Fibroblast of villous mesenchyme (primary cell): ENCODE data around the gene KHDC4. TPM values are rescaled to one million over a fixed set of nuclear protein-coding genes. Genes with fewer than 3 reads are reported as not detected.

Experiments used
- DNase-seq: peaks from one replicate; pipeline ENCODE4 v3.0.0-alpha.2; 2010; ENCODE audit warnings: low read depth
- H3K4me3 ChIP-seq: 2 replicates; pipeline ENCODE4 v1.5.1; 2011; ENCODE audit warnings: low read depth, mild to moderate bottlenecking, low read length
- total RNA-seq: library from RNA; depleted of rRNA; stranded (reverse); fragments of >200 nt; gene quantifications from 2 replicates; pipeline ENCODE4 v1.2.3, GENCODE V29; 2012
- TF ChIP-seq, protein P1 (sequence below): IDR thresholded peaks from 2 replicates; pipeline ENCODE4 v1.5.1; 2012; ENCODE audit warnings: low read depth, mild to moderate bottlenecking, low read length; ENCODE audit not compliant: insufficient read depth

Gene KHDC4
- total RNA-seq, 1 donor, result 42.7 TPM

DNA sequence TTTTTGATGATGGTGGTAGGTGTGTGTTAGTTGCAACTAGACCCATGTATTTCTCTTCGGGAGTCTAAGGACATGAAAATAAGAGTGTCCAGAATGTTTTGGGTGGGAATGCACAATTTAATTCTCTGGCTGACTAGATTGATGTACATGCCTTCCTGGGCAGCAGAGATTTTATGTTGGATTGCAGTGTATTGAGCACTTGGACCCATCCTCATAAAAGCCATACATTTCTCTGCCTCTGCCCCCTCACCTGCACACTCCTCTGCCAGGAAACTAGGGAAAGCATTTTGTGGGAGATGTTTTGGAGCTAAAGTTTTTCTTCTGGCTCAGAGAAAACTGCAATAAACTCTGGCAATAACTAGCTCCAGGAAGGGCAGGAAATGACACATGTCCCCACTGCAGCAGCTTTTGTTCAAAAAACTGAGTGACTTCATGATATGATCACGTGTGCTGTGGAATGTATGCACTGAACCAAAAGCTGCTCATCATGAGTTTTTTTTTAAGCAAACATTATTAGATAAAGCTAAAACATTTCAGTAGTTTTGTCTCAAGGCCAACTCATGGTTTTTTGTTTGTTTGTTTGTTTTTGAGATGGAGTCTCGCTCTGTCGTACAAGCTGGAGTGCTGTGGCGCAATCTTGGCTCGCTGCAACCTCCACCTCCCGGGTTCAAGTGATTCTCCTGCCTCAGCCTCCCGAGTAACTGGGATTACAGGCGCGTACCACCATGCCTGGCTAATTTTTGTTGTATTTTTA lies 40.6 kb downstream of the KHDC4 start:
- H3K4me3 ChIP-seq, result no peak overlapping the region
- peak; percentile 83 for DNase-seq
- TF ChIP-seq, protein P1, sequence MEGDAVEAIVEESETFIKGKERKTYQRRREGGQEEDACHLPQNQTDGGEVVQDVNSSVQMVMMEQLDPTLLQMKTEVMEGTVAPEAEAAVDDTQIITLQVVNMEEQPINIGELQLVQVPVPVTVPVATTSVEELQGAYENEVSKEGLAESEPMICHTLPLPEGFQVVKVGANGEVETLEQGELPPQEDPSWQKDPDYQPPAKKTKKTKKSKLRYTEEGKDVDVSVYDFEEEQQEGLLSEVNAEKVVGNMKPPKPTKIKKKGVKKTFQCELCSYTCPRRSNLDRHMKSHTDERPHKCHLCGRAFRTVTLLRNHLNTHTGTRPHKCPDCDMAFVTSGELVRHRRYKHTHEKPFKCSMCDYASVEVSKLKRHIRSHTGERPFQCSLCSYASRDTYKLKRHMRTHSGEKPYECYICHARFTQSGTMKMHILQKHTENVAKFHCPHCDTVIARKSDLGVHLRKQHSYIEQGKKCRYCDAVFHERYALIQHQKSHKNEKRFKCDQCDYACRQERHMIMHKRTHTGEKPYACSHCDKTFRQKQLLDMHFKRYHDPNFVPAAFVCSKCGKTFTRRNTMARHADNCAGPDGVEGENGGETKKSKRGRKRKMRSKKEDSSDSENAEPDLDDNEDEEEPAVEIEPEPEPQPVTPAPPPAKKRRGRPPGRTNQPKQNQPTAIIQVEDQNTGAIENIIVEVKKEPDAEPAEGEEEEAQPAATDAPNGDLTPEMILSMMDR, result no peak

DNA sequence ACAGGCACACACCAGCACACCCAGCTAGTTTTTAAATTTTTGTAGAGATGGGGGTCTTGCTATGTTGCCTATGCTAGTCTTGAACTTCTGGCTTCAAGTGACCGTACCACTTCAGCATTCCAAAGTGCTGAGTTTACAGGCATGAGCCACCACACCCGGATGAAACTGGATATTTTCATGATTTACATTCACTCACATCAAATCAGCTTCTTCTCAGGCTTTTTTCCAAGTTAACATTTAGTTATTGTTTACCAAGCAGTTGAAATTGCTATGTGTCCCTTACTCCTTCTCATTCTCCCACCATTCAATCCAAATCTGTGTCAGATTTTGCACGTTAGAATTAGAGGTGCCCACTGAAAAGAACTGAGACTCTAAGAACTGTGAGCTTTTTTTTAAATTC lies 41.4 kb downstream of the KHDC4 start:
- TF ChIP-seq, protein P1, result no peak
- peak; percentile 69 for DNase-seq
- H3K4me3 ChIP-seq, result no peak overlapping the region

DNA sequence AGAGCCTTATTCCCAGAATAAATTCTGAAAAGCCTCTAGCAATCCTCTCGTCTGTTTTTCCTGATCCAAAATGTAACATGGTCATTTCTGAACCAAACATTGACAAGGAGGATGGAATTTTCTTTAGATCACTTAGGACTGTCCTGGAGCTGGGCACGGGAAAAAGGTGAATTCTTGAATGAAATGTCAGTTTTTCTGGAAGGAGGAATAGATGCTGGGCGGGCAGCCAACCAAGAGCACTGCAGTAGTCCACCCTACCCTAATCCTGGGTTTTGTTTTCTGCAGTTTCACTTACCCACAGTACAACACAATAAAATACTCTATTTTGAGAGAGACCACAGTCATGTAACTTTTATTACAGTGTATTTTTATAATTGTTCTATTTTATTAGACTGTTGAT lies 44.0 kb downstream of the KHDC4 start:
- TF ChIP-seq, protein P1, result no peak
- no peak overlapping the region for H3K4me3 ChIP-seq
- DNase-seq, result no peak

DNA sequence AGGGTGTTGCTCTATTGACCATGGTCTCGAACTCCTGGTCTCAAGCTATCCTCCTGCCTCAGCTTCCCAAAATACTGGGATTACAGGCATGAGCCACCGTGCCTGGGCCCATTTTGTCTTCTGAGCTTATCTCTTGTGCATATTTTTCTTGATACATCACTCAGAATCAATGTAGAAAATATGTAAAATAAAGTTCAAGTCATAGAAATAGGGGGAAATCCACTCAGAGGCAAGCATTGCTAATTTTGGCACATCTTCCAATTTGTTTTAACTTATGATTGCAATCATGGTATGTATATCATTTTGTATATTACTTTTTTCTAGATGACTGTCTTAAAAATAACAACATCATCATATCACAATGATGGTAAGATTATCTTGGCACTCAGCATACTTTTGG lies 44.6 kb downstream of the KHDC4 start:
- no peak for DNase-seq
- TF ChIP-seq, protein P1, result no peak
- H3K4me3 ChIP-seq, result no peak overlapping the region

DNA sequence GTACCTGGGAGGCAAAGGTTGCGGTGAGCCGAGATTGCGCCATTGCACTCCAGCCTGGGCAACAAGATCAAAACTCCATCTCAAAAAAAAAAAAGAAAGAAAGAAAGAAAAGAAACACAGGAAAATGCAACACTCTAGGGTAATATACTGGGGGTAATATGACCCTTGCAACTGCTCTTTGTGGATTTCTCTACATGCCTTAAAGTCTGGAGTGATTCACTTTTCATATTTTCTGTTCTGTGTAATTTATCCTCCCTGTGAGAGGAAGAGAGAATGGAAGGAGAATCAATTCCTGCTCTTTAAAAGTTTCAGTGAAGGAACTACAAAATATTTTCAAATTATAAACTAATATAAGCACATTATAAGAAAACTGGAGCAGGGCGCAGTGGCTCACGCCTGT lies 45.7 kb downstream of the KHDC4 start:
- TF ChIP-seq, protein P1, result no peak
- no peak overlapping the region for H3K4me3 ChIP-seq
- DNase-seq, result no peak

DNA sequence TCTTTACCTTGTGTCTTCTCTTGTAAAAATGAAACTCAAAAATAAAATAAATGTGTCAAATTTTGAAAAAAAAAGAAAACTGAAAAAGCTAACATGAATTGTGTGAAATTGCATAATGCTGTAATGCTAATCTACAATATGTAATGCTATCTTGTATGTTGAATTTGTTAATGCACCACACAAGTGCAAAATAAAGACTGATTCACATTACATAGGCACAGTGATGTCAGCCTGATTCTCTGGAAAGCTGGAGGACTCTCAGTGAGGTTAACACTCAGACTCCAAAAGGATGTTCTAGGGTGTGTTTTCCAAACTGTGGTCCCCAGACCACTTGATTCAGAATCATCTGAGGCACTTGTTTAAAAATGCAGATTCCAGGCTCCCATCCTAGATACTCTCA lies 49.2 kb downstream of the KHDC4 start:
- DNase-seq, result no peak
- TF ChIP-seq, protein P1, result no peak
- no peak overlapping the region for H3K4me3 ChIP-seq
